Subcutaneous abdominal adipose tissue (tissue), 5 donors: ENCODE results near the gene NHLH2.
A peak's percentile ranks its signal among the peaks of the same experiment; 100 is the strongest.

ENCODE experiments used
- H3K27ac ChIP-seq: one replicate; pipeline ENCODE4 v1.7.0; 2013; ENCODE audit warnings: low read depth, mild to moderate bottlenecking, inconsistent platforms, low read length, moderate library complexity
- H3K27me3 ChIP-seq, 5 donors: one replicate each; pipeline ENCODE4 v1.7.0; 2013; ENCODE audit warnings: low read length in 5 of 5, inconsistent platforms in 1 of 5; ENCODE audit not compliant: control insufficient read depth in 5 of 5, insufficient read depth in 4 of 5
- H3K36me3 ChIP-seq, 5 donors: one replicate each; pipeline ENCODE4 v1.7.0; 2013; ENCODE audit warnings: low read length in 5 of 5; ENCODE audit not compliant: control insufficient read depth in 5 of 5, insufficient read depth in 5 of 5
- H3K4me1 ChIP-seq, 5 donors: one replicate each; pipeline ENCODE4 v1.7.0; 2013; ENCODE audit warnings: low read length in 5 of 5, mild to moderate bottlenecking in 3 of 5, moderate library complexity in 1 of 5; ENCODE audit not compliant: control insufficient read depth in 5 of 5, insufficient read depth in 5 of 5
- H3K4me3 ChIP-seq, 5 donors: one replicate each; pipeline ENCODE4 v1.7.0; 2013; ENCODE audit warnings: low read length in 5 of 5, low read depth in 1 of 5
- H3K9ac ChIP-seq, 5 donors: one replicate each; pipeline ENCODE4 v1.7.0; 2013; ENCODE audit warnings: low read length in 5 of 5, mild to moderate bottlenecking in 4 of 5, moderate library complexity in 3 of 5
- H3K9me3 ChIP-seq, 5 donors: one replicate each; pipeline ENCODE4 v1.7.0; 2013; ENCODE audit warnings: low read length in 5 of 5; ENCODE audit not compliant: control insufficient read depth in 5 of 5
- donor health status: healthy.
- donor health status: healthy.
- donor health status: healthy.
- donor health status: healthy.
- donor health status: healthy.

NHLH2 gene

GRCh38 chr1:115873184-115873583, 32.3 kb upstream of the NHLH2 start:
- no peak overlapping the region for H3K9ac ChIP-seq
- H3K27me3 ChIP-seq, result peaks cover 0 to 8% (median 4%) of the 10 kb centered on the region in 5 donors
- H3K27ac ChIP-seq, result no peak overlapping the region
- no peak overlapping the region for H3K4me3 ChIP-seq
- H3K4me1 ChIP-seq, result no peaks in the 10 kb centered on the region
- H3K36me3 ChIP-seq, result no peaks in the 10 kb centered on the region
- no peaks in the 10 kb centered on the region for H3K9me3 ChIP-seq

DNA sequence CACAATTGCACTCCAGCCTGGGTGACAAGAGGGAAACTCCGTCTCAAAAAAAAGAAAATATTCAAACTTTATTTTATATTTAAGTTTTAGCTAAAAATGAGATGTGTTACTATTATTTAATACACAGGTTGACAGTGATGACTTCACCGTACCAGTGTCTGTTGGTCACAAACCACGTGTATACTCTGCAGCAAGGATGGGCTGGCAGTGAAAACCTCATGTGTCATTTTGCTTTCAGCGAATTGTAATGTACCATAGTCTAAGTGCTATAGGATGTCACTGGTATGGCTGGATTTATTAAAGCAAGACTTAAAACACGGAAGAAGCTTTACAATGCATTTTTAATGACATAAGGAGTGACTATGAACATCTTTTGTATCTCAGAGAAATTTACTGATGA, 28.1 kb upstream of the NHLH2 start:
- H3K27me3 ChIP-seq, result peaks cover 0 to 4% (median 2%) of the 10 kb centered on the region in 5 donors
- H3K4me3 ChIP-seq, result no peak overlapping the region
- no peaks in the 10 kb centered on the region for H3K9me3 ChIP-seq
- no peaks in the 10 kb centered on the region for H3K4me1 ChIP-seq
- no peak overlapping the region for H3K27ac ChIP-seq
- H3K9ac ChIP-seq, result no peak overlapping the region
- no peaks in the 10 kb centered on the region for H3K36me3 ChIP-seq

DNA sequence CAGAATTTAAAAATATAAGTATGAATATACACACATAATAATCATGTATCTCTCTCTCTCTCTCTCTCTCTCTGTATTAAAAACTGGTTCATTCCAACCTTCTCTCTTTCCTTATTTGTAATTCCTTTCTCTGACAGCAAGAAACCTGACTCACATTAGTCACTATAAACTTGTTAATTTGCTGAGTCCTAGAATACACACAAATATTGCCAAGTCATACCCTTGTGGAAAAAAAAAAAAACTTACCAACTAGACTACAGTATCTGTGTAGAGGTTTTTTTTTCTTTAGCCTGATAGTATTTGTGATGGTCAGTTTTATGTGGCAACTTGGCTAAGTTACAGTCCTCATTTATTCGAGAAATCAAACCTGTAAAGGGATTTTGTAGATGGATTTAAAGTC, 26.3 kb upstream of the NHLH2 start:
- Histone ChIP-seq H3K9ac (no peak overlapping the region), H3K4me3 (no peak overlapping the region), H3K27me3 (peaks cover 0 to 3% (median 0%) of the 10 kb centered on the region in 5 donors), H3K9me3 (no peaks in the 10 kb centered on the region), H3K4me1 (no peaks in the 10 kb centered on the region), H3K27ac (no peak overlapping the region), H3K36me3 (no peaks in the 10 kb centered on the region)

GRCh38 chr1:115865704-115866380, 24.9 kb upstream of the NHLH2 start:
- H3K9ac ChIP-seq, result no peak overlapping the region
- no peaks in the 10 kb centered on the region for H3K4me1 ChIP-seq
- no peaks in the 10 kb centered on the region for H3K9me3 ChIP-seq
- H3K27me3 ChIP-seq, result peaks cover 0 to 3% (median 0%) of the 10 kb centered on the region in 5 donors
- no peak overlapping the region for H3K4me3 ChIP-seq
- H3K27ac ChIP-seq, result no peak overlapping the region
- no peaks in the 10 kb centered on the region for H3K36me3 ChIP-seq

DNA sequence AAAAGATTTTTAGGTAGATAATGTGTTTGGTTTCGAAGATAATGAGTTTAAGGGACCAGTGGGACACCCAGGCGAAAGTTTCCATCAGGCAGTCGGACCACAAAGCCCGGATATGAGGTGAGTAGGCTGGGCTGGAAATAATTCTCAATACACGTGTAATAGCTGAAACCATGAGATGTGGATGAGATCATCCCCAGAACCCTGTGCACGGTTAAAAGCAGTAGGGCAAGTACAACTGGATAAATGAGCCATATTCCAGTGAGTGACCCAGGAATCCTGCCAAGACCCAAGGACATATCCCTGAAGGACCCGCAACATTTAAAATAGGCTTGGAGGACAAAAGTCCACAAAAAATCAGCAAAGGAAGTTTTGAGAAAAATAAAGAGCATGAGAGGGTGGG, 21.5 kb upstream of the NHLH2 start:
- peaks cover 0 to 7% (median 6%) of the 10 kb centered on the region in 5 donors for H3K27me3 ChIP-seq
- no peak overlapping the region for H3K4me3 ChIP-seq
- no peaks in the 10 kb centered on the region for H3K4me1 ChIP-seq
- H3K27ac ChIP-seq, result no peak overlapping the region
- no peaks in the 10 kb centered on the region for H3K36me3 ChIP-seq
- H3K9ac ChIP-seq, result no peak overlapping the region
- H3K9me3 ChIP-seq, result no peaks in the 10 kb centered on the region

GRCh38 chr1:115854005-115854404, 13.1 kb upstream of the NHLH2 start:
- no peaks in the 10 kb centered on the region for H3K4me1 ChIP-seq
- peaks cover 0 to 4% (median 0%) of the 10 kb centered on the region in 5 donors for H3K27me3 ChIP-seq
- no peak overlapping the region for H3K4me3 ChIP-seq
- peaks cover 0 to 2% (median 0%) of the 10 kb centered on the region in 5 donors for H3K9me3 ChIP-seq
- H3K36me3 ChIP-seq, result no peaks in the 10 kb centered on the region
- no peak overlapping the region for H3K27ac ChIP-seq
- H3K9ac ChIP-seq, result no peak overlapping the region

DNA sequence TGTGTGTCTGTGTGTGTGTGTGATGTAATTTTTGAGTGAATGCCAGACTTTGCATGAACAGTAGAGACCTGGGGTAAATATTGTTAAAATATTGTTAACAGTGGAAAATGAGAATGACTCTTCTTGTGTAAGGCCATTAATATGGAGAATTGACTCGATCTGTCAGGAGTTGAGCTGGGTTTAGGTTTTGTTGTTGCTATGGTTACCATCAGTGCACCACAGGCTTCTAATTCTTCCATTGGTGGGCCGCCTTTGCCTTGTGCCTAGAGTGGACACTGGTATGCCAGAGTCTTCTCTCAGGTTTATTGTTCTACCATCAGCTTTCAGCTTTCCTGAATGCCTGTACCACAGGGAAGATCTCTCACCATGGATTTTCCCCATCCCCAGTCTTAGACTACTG, 10.0 kb upstream of the NHLH2 start:
- H3K4me3 ChIP-seq, result no peak overlapping the region
- no peaks in the 10 kb centered on the region for H3K36me3 ChIP-seq
- H3K27ac ChIP-seq, result no peak overlapping the region
- peaks cover 0 to 8% (median 0%) of the 10 kb centered on the region in 5 donors for H3K27me3 ChIP-seq
- no peaks in the 10 kb centered on the region for H3K4me1 ChIP-seq
- H3K9me3 ChIP-seq, result peaks cover 0 to 2% (median 0%) of the 10 kb centered on the region in 5 donors
- no peak overlapping the region for H3K9ac ChIP-seq

GRCh38 chr1:115847787-115848186, 6.9 kb upstream of the NHLH2 start:
- peaks cover 1 to 11% (median 5%) of the 10 kb centered on the region in 5 donors for H3K27me3 ChIP-seq
- no peaks in the 10 kb centered on the region for H3K4me1 ChIP-seq
- no peak overlapping the region for H3K4me3 ChIP-seq
- H3K27ac ChIP-seq, result no peak overlapping the region
- no peaks in the 10 kb centered on the region for H3K9me3 ChIP-seq
- no peaks in the 10 kb centered on the region for H3K36me3 ChIP-seq
- no peak overlapping the region for H3K9ac ChIP-seq

- H3K4me1 ChIP-seq, result peaks cover 0 to 19% (median 18%) of the 10 kb centered on the region in 5 donors
- H3K27ac ChIP-seq, result no peak overlapping the region
- peaks cover 30 to 51% (median 47%) of the 10 kb centered on the region in 5 donors for H3K27me3 ChIP-seq
- H3K9ac ChIP-seq, result no peak overlapping the region
- no peaks in the 10 kb centered on the region for H3K9me3 ChIP-seq
- no peak overlapping the region for H3K4me3 ChIP-seq
- no peaks in the 10 kb centered on the region for H3K36me3 ChIP-seq
Observed at GRCh38 chr1:115842948-115843347, 2.0 kb upstream of the NHLH2 start.

- peaks cover 33 to 65% (median 54%) of the 10 kb centered on the region in 5 donors for H3K27me3 ChIP-seq
- no peaks in the 10 kb centered on the region for H3K36me3 ChIP-seq
- H3K9ac ChIP-seq, result no peak overlapping the region
- no peaks in the 10 kb centered on the region for H3K9me3 ChIP-seq
- H3K4me3 ChIP-seq, result peak overlapping the region in 2 of 5 donors; percentile 48 to 55
- H3K27ac ChIP-seq, result no peak overlapping the region
- peaks cover 0 to 23% (median 21%) of the 10 kb centered on the region in 5 donors for H3K4me1 ChIP-seq
Observed at GRCh38 chr1:115839679-115840237, 1.2 kb downstream of the NHLH2 start.
